RPMI7951 (cell line): ENCODE data around the gene PPEF2. TPM values are rescaled to one million over a fixed set of nuclear protein-coding genes. Genes with fewer than 3 reads are reported as not detected.
"Not testable (repeated sequence)": the region's sequence is repeated elsewhere in the genome, so short reads cannot be mapped to it uniquely, and the experiment has no call there.

Experiments used
- DNase-seq: peaks from one replicate; pipeline ENCODE4 v3.0.0-alpha.2; 2012; ENCODE audit warnings: low read depth
- total RNA-seq: library from RNA; depleted of rRNA; stranded (reverse); fragments of >200 nt; shearing (Covaris generic); gene quantifications from 2 replicates; pipeline ENCODE4 v1.2.3, GENCODE V29; 2014; rRNA removed

PPEF2 gene
- total RNA-seq, result not detected in 2 replicates

GRCh38 chr4:75902352-75902751, at the start of gene PPEF2:
TSS of gene PPEF2 (minus strand) at chr4:75902452. CDS start at chr4:75896325, 6,127 bp downstream.
- no peak for DNase-seq

GRCh38 chr4:75950213-75950815, 48.1 kb upstream of the PPEF2 start:
- no peak for DNase-seq

- no peak for DNase-seq
Observed at GRCh38 chr4:75948822-75949444, 46.7 kb upstream of the PPEF2 start.

- peak; percentile 81 for DNase-seq
Observed at GRCh38 chr4:75940692-75941253, 38.5 kb upstream of the PPEF2 start, which contains the start of gene NAAA. TSS of gene NAAA (minus strand) at chr4:75941013. CDS start at chr4:75940949, 64 bp downstream.

- peak; percentile 64 for DNase-seq
Observed at GRCh38 chr4:75939890-75940691, 37.8 kb upstream of the PPEF2 start.

GRCh38 chr4:75935628-75936027, 33.4 kb upstream of the PPEF2 start:
- DNase-seq, result no peak

GRCh38 chr4:75930152-75930551, 27.9 kb upstream of the PPEF2 start:
- no peak for DNase-seq

- not testable (repeated sequence) for DNase-seq
Observed at GRCh38 chr4:75924916-75925315, 22.7 kb upstream of the PPEF2 start.

- DNase-seq, result no peak
Observed at GRCh38 chr4:75924309-75924827, 22.1 kb upstream of the PPEF2 start.

- no peak for DNase-seq
Observed at GRCh38 chr4:75922588-75922987, 20.3 kb upstream of the PPEF2 start.

GRCh38 chr4:75921910-75922309, 19.7 kb upstream of the PPEF2 start:
- DNase-seq, result no peak

GRCh38 chr4:75920327-75920726, 18.1 kb upstream of the PPEF2 start:
- no peak for DNase-seq

- no peak for DNase-seq
Observed at GRCh38 chr4:75919920-75920319, 17.7 kb upstream of the PPEF2 start.

- DNase-seq, result peak; percentile 26
Observed at GRCh38 chr4:75916091-75916661, 13.9 kb upstream of the PPEF2 start.

GRCh38 chr4:75912968-75913367, 10.7 kb upstream of the PPEF2 start:
- DNase-seq, result no peak

- not testable (repeated sequence) for DNase-seq
Observed at GRCh38 chr4:75910831-75911230, 8.6 kb upstream of the PPEF2 start.

GRCh38 chr4:75909405-75909804, 7.2 kb upstream of the PPEF2 start:
- DNase-seq, result no peak

- no peak for DNase-seq
Observed at GRCh38 chr4:75908555-75908954, 6.3 kb upstream of the PPEF2 start.

- no peak for DNase-seq
Observed at GRCh38 chr4:75907966-75908365, 5.7 kb upstream of the PPEF2 start.

GRCh38 chr4:75904076-75904475, 1.8 kb upstream of the PPEF2 start:
- DNase-seq, result no peak

- DNase-seq, result no peak
Observed at GRCh38 chr4:75898536-75898935, 3.7 kb downstream of the PPEF2 start.
